GM19324 (cell line): ENCODE measurements around the gene RAB6D.
A peak's percentile ranks its signal among the peaks of the same experiment; 100 is the strongest.
"Not testable (repeated sequence)": the region's sequence is repeated elsewhere in the genome, so short reads cannot be mapped to it uniquely, and the experiment has no call there.

ENCODE experiments used
- ATAC-seq: cut with Tn5 transposase; IDR thresholded peaks from one replicate; pipeline ENCODE4 v1.9.1; 2021; ENCODE audit warnings: mild to moderate bottlenecking, moderate library complexity; ENCODE audit not compliant: unreplicated experiment, low FRiP score

The RAB6D gene

GRCh38 chr2:131363703-131364186 lies at the start of gene RAB6D:
Gene RAB6D (minus strand): TSS chr2:131364168. CDS start chr2:131363720, 448 bp downstream.
- ATAC-seq = not testable (repeated sequence)

DNA sequence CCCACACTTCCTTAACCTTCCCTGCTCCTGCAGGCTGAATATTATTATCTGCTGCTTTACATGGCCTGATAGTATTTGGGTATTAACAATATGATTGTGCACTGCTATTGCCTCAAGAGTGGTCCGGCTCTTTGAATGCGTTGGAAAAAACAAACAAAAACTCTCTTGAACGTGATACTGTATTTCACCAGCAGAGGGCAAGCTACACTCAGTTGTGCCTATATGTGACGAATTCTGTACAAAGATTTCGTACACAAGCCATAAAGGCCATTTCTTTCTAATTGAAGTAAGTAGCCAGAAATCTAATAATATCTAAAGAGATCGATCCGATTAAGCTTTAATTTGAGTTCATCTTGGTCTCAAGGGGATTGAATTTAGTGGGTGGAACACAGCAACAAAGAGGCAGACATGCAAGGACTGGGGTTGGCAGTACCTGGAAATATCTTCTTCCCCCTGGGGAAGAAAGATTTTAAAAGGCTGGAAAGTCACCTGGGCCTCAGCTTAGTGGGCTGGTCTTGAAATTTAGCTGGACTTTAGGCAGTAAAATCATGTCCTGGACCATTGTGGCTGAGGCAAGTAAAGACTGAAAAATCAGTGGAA lies 49.3 kb upstream of the RAB6D start:
- peak; percentile 57 for ATAC-seq

DNA sequence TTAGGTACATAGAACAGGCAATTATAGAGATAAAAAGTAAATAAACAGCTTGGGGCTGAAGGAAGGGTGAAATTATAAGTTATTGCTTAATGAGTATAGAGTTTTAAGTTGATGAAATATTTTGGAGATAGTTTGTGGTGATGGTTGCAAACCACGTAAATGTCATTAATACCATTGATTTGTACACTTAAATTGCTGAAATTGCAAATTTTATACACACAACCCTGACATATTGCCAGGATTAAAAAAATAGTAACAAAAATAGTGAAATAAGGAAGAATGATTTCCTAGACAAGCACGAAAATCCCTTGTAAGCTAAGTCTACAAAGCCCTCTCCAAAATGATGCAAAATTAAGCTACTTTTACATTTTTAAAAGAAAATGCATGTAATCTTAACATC lies 46.2 kb upstream of the RAB6D start:
- no peak for ATAC-seq

DNA sequence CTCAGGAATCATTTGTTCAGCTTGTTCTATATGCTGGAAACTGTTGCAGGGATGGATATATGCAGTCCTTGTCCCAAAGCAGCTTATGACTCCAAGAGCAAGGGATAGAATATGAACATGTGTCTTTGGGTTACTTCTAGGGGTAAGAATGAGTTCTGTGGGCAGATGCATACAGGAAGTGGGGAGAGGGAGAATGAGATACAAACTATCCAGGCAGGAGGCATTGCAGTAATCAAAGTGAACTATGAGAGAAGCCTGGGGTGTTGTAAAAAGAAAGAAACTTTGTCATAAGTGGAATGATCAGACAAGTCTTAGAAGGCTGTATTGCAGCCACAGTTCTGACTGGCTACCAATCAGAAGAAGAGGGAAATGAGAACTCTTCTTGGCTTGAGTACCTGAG lies 44.8 kb upstream of the RAB6D start:
- no peak for ATAC-seq

- no peak for ATAC-seq
Observed at GRCh38 chr2:131408207-131408606, 44.2 kb upstream of the RAB6D start.

GRCh38 chr2:131404753-131405152 lies 40.8 kb upstream of the RAB6D start:
- ATAC-seq = no peak

GRCh38 chr2:131402320-131403039 lies 38.5 kb upstream of the RAB6D start:
- no peak for ATAC-seq

- no peak for ATAC-seq
Observed at GRCh38 chr2:131400849-131401248, 36.9 kb upstream of the RAB6D start.

DNA sequence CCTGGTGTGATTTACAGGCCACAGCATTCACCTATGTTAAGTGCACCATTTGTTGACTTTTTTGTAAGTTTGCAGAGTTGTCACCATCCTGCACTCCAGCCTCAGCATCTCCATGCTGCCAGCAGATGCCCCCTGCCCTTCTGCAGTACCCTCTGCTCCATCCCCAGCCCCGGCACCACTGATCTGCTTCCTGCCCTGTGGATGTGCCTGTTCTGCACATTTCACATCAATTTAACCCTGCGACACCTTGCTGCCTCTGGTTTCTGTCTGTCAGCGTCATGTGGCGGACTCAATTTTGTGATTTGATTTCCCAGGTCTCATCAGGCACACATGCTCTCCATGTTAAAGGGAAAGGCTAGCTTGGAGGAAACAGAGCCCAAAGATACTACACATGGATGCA lies 36.5 kb upstream of the RAB6D start:
- not testable (repeated sequence) for ATAC-seq

GRCh38 chr2:131396209-131396608 lies 32.2 kb upstream of the RAB6D start:
- ATAC-seq = not testable (repeated sequence)

DNA sequence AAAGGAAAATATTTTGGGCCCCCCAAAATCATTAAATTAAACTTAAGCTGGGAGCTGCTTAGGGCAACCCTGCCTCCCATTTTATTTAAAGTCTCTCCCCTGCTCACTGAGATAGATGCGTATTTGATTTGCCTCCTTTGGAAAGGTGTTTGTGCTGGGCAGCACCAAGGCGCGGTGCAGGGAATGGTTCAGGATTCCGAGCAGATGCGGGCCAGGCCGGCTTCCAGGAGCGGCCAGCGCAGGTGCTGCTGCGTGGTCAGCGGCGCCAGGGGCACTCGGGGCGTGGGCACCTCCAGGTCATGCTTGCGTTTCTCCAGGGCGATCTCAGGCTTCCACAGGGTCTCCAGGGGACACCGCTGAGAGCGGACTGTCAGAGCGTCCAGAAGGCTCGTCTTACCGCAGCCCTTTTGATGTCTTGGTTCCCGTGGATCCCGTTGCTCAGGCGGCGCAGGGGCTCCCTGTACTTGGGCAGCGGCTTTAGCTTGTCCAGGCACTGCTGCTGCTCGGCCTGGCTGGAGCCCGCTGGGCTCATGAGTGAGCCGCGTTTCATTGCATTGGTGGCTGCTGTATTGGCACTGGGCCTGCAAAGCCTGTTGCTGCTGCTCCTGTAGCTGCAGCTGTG lies 31.2 kb upstream of the RAB6D start:
- not testable (repeated sequence) for ATAC-seq

DNA sequence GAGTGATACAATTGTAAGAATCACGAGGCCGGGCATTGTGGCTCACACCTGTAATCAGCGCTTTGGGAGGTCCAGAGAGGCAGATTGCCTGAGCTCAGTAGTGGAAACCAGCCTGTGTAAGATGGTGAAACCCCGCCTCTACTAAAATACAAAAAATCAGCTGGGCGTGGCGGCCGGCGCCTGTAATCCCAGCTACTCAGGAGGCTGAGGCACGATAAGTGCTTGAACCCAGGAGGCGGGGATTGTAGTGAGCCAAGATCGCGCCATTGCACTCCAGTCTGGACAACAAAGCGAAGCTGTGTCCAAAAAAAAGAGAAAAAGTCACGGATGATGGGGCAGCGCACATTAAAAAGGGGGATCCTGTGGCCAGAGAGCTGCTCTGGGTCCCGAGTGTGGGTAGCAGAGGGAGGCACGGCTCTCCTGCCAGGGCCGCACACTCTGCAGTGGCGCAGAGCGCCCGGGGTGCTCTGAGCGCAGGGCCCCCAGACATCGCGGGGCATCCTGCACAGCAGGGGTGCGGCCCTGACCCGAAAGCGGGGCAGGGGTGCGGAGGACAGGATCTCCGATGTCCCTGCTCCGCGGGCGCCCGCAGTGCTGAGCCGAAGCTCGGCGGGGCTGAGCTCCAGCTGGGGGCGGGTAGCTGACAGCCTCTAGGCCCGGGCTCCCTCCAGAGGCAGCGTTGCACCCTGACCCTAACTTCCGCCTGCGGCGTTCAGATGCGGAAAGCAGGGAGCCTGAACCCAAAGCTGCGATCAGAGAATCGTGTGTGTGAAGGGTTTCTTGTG lies 30.4 kb upstream of the RAB6D start:
- no peak for ATAC-seq

DNA sequence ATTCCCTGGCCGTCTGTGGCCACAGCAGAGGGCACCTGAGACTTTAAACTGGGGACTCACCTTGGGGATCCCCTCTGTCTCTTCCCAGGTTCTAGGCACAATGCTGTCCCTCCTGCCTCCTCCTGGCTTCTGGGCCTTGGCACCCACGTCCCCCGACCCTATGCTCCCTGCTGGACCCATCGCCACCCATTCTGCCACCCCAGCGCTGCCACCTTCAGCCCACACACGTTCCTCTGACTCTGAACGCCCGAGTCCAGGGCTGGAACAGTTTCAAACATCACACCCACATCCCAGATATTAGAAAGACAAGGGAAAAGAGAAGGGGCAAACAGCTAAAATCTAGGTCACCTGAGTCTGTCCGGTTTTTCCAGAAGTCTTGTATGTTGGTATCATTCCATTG lies 28.0 kb upstream of the RAB6D start:
- not testable (repeated sequence) for ATAC-seq

- not testable (repeated sequence) for ATAC-seq
Observed at GRCh38 chr2:131391471-131391870, 27.5 kb upstream of the RAB6D start.

DNA sequence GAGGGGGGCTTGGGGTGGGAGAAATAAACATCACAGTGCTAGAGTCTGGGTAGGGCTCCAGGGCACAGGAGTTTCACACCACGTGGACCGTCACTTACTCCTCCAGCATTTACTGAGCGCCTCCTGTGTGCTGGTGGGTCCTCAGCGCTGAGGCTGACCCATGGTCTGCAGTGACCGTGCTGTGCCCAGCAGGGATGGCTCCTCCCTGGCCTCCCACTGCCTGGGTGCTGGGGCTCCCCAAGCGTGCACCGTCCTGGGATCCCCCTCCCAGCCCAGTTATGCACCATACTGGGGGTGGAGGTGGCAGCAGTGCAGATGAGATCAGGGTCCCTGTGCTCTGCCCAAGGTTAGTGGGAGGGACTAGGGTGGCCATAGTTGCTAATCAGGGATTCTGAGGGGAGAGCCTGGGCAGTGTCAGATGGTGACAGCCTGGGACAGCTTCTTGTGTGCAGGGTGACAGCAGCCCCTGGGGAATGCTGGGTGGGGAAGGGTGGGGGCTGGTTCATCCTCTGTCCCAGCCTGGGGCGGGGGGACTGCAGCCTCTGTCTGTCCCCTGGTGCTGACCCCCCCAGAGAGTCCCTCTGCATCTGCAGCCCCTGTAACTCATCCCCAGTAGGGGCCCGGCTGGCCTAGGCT lies 26.6 kb upstream of the RAB6D start:
- not testable (repeated sequence) for ATAC-seq

- no peak for ATAC-seq
Observed at GRCh38 chr2:131389657-131390056, 25.7 kb upstream of the RAB6D start.

GRCh38 chr2:131388834-131389233 lies 24.9 kb upstream of the RAB6D start:
- ATAC-seq = not testable (repeated sequence)

DNA sequence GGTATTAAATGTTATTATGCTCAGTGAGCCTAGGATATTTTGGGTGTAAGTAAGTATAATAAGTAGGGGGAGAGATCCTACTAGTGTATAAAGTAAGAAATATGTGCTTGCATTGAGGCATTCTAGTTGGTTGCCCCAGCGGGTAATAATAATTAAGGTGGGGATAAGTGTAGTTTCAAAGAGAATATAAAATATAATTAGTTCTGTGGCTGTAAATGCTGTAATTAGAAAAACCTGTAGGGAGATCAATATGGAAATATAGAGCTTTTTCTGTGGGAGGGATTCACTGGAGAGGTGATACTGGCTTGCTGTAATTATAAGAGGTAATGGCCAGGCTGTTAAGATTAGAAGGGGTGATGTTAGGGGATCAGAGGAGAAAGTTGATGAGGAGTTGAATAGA lies 9.1 kb upstream of the RAB6D start:
- not testable (repeated sequence) for ATAC-seq

DNA sequence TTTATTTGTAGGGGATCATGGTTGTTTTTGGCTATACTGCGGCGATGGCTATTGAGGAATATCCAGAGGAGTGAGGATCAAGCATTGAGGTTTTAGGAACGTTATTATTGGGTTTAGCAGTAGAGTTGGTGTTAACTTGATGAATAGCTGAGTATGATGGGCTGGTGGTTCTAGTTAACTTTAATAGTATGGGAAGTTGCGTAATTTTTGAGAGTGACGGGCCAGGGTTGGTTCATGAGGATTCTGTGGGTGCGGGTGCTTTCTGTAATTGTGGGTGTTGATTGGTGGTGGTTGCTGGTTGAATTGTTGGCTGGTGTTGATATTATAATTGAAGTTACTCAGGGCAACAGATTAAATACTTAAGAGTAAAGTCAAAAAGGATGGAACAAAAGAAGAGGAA lies 6.0 kb upstream of the RAB6D start:
- no peak for ATAC-seq

- ATAC-seq = not testable (repeated sequence)
Observed at GRCh38 chr2:131368493-131369066, 4.6 kb upstream of the RAB6D start.
